Vagina (tissue), 2 donors: ENCODE data around the gene MARK1.

Experiments
- CTCF ChIP-seq, 3 experiments: fragments of 450-650 bp in 2 of 3; fragments of 200-600 bp in 1 of 3; sonication (generic) in 1 of 3; IDR thresholded peaks; one replicate each; pipeline ENCODE4 v1.5.1; 2017 to 2019; ENCODE audit warnings: antibody characterized with exemption in 3 of 3, mild to moderate bottlenecking in 2 of 3, moderate library complexity in 2 of 3
- POLR2AphosphoS5 ChIP-seq, 2 donors: sonication (generic); formaldehyde crosslinking; IDR thresholded peaks; one replicate each; pipeline ENCODE4 v1.9.0; 2017; ENCODE audit warnings: antibody characterized with exemption in 2 of 2, mild to moderate bottlenecking in 2 of 2, low read depth in 1 of 2; ENCODE audit not compliant: insufficient read depth in 1 of 2

- no peak for TF ChIP-seq POLR2AphosphoS5 (IDR thresholded peaks at IDR 0.05; ENCODE audit: insufficient read depth in 1 of 2, low read depth in 1 of 2)
- no peak for TF ChIP-seq CTCF (IDR thresholded peaks at IDR 0.05)
Observed at GRCh38 chr1:220652995-220653394, 125.1 kb downstream of the MARK1 start.
